Urinary bladder (tissue), 4 donors: ENCODE measurements around the gene RAE1. TPM values are rescaled to one million over a fixed set of nuclear protein-coding genes. Genes with fewer than 3 reads are reported as not detected.

ENCODE experiments used
- DNase-seq: peaks from one replicate; pipeline ENCODE4 v3.0.0-alpha.2; 2015; ENCODE audit errors: extremely low spot score
- H3K27ac ChIP-seq: one replicate; pipeline ENCODE4 v1.5.1; 2013; ENCODE audit warnings: low read depth, mild to moderate bottlenecking, moderate library complexity
- H3K36me3 ChIP-seq: one replicate; pipeline ENCODE4 v1.6.1; 2013; ENCODE audit warnings: mild to moderate bottlenecking, moderate library complexity; ENCODE audit not compliant: insufficient read depth
- H3K4me1 ChIP-seq: one replicate; pipeline ENCODE4 v1.6.1; 2013; ENCODE audit warnings: mild to moderate bottlenecking, moderate library complexity; ENCODE audit not compliant: insufficient read depth
- H3K4me3 ChIP-seq: one replicate; pipeline ENCODE4 v1.5.1; 2013; ENCODE audit warnings: low read depth, low read length
- WGBS: extraction: QIAGEN DNeasy Blood & Tissue Kit; methylation state at CpG from one replicate; pipeline ENCODE4 v1.1.7; 2013; 5-methylcytosine and 5-hydroxymethylcytosine counted together
- polyA plus RNA-seq: library from polyadenylated mRNA; stranded (reverse); fragments of 200-250 nt; gene quantifications from one replicate; pipeline ENCODE4 v1.2.3, GENCODE V29; 2013
- total RNA-seq: library from RNA; depleted of rRNA; stranded (reverse); fragments of >200 nt; gene quantifications from one replicate; pipeline ENCODE4 v1.2.3, GENCODE V29; 2014
- donor health status: healthy with polysubstance abuse.
- donor health status: healthy.

The RAE1 gene
- total and polyA plus RNA-seq, 2 donors = 20.4 to 23.6 TPM

- no peak for DNase-seq
- H3K4me3 ChIP-seq = no peak overlapping the region
- 88% methylated on average over 4 of the region's 4 CpGs for WGBS
These were observed 20.3 kb downstream of the RAE1 start for GRCh38 chr20:57371363-57371762.

DNA sequence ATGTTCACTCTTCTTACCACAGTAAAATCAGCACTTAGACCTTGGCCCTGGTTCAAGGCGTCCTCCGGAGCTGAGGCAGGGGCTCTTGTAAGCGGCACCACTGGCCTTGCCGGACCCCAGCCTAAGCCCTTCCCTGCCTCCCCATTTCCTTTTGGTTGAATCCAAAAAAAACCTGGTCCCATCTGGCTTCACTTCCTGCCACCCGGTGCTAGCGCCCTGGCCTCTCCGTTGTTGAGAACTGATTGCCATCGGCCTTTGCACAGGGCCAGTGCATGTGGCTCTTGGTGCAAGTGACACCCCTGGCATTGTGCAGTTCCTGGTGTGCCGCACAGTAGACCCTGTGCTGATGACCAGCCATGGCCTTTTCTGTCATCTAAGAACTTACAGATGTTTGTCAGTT lies 21.1 kb downstream of the RAE1 start:
- DNase-seq = no peak
- Histone ChIP-seq H3K4me1 (no peaks in the 10 kb centered on the region), H3K36me3 (peaks cover 11% of the 10 kb centered on the region), H3K27ac (no peak overlapping the region), H3K4me3 (no peak overlapping the region)
- 89% methylated on average over 9 of the region's 9 CpGs for WGBS

More at GRCh38 chr20:57371363-57371762, 20.3 kb downstream of the RAE1 start:
- Histone ChIP-seq H3K27ac (no peak overlapping the region), H3K36me3 (peaks cover 10% of the 10 kb centered on the region), H3K4me1 (no peaks in the 10 kb centered on the region)

GRCh38 chr20:57372581-57373350 lies 21.7 kb downstream of the RAE1 start:
- WGBS = 85% methylated on average over 25 of the region's 25 CpGs
- Histone ChIP-seq H3K4me1 (no peaks in the 10 kb centered on the region), H3K4me3 (no peak overlapping the region), H3K36me3 (peaks cover 11% of the 10 kb centered on the region), H3K27ac (no peak overlapping the region)
- no peak for DNase-seq

GRCh38 chr20:57374343-57374930 lies 23.4 kb downstream of the RAE1 start:
- WGBS = 82% methylated on average over 12 of the region's 12 CpGs
- no peak overlapping the region for H3K4me3 ChIP-seq
- H3K4me1 ChIP-seq = no peaks in the 10 kb centered on the region
- no peak overlapping the region for H3K27ac ChIP-seq
- DNase-seq = no peak
- H3K36me3 ChIP-seq = peaks cover 13% of the 10 kb centered on the region

DNA sequence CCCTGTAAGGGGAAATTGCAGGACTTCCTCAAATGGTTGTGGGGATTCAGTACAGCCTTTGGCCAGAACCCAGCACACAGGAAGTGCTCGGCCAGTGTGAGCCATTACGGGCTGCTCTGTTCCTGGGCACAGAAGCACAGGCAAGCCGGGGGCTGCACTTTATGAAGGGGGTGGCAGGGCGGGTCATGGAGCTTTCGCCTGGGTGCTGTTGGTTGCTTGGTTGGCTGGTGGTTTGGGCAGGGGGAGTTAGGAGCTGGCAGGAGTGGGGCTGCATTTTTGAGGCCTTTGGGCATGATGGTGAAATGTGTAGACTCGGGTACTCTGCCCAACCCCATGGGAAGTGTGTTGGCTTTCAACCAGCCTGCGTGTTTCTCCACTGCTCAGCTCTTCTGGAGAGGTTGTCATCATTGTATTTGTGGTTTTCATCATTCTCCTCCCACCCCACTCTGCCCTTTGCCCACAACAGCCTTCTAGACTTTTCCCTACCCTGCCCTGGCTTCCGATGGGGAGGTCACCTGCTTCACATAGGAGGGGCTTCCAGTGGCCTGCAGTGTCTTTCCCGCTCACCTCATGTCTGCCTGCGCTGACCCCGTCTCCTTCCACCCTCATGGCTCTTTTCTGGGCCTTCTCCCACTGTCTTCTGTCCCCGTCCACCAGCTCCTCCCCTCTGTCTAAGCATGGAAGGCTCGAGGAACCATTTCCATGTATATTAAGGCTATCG lies 24.0 kb downstream of the RAE1 start:
- no peak for DNase-seq
- Histone ChIP-seq H3K4me1 (no peaks in the 10 kb centered on the region), H3K27ac (no peak overlapping the region), H3K4me3 (no peak overlapping the region), H3K36me3 (peaks cover 13% of the 10 kb centered on the region)
- 84% methylated on average over 14 of the region's 14 CpGs for WGBS

GRCh38 chr20:57375652-57376230 lies 24.7 kb downstream of the RAE1 start:
- Histone ChIP-seq H3K4me3 (no peak overlapping the region), H3K36me3 (peaks cover 10% of the 10 kb centered on the region), H3K27ac (no peak overlapping the region), H3K4me1 (no peaks in the 10 kb centered on the region)
- 91% methylated on average over 10 of the region's 10 CpGs for WGBS
- DNase-seq = no peak

- WGBS = 85% methylated on average over 13 of the region's 13 CpGs
- H3K4me1 ChIP-seq = no peaks in the 10 kb centered on the region
- H3K36me3 ChIP-seq = peaks cover 8% of the 10 kb centered on the region
- H3K27ac ChIP-seq = no peak overlapping the region
- no peak for DNase-seq
- H3K4me3 ChIP-seq = no peak overlapping the region
These were observed 26.3 kb downstream of the RAE1 start for GRCh38 chr20:57377350-57377749.

- WGBS = 91% methylated on average over 16 of the region's 16 CpGs
- Histone ChIP-seq H3K36me3 (peaks cover 8% of the 10 kb centered on the region), H3K4me1 (no peaks in the 10 kb centered on the region), H3K27ac (no peak overlapping the region), H3K4me3 (no peak overlapping the region)
- no peak for DNase-seq
These were observed 27.1 kb downstream of the RAE1 start for GRCh38 chr20:57378107-57378506.

DNA sequence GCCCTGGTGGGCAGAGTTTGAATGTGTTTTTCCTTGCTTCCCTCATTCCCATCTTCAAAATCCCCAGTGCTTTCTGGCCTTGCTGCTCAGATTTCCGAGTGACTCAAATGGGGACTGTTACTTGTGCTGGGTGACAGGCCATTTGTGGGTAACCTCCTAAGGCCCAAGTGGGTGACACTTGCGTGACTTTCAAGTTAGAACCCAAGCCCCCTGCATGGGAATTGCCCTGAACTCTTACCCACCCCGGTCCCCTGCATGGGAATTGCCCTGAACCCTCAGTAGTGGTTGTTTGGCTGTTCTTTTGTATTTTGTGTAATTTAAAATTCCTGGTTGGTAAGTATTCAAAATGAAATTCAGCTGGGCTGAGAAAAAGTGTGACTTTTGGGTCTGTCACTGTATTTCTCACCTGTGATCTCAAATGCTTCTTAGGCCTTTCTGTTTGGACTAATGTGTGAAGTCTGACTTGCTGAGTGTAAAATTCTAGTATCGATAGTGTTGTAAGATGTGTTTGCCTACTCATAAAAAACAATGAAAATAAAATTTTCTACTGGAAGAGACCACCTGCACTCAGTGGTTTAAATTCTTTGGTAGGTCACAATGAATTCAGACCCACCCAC lies 27.7 kb downstream of the RAE1 start:
- peaks cover 8% of the 10 kb centered on the region for H3K36me3 ChIP-seq
- 90% methylated on average over 4 of the region's 4 CpGs for WGBS
- no peak overlapping the region for H3K4me3 ChIP-seq
- no peaks in the 10 kb centered on the region for H3K4me1 ChIP-seq
- no peak overlapping the region for H3K27ac ChIP-seq
- no peak for DNase-seq

- 77% methylated on average over 5 of the region's 5 CpGs for WGBS
- Histone ChIP-seq H3K4me3 (no peak overlapping the region), H3K27ac (no peak overlapping the region), H3K4me1 (no peaks in the 10 kb centered on the region), H3K36me3 (peaks cover 8% of the 10 kb centered on the region)
- no peak for DNase-seq
These were observed 28.2 kb downstream of the RAE1 start for GRCh38 chr20:57379263-57379647.

GRCh38 chr20:57380081-57380750 lies 29.2 kb downstream of the RAE1 start:
- Histone ChIP-seq H3K4me1 (no peaks in the 10 kb centered on the region), H3K27ac (no peak overlapping the region), H3K4me3 (no peak overlapping the region), H3K36me3 (peaks cover 6% of the 10 kb centered on the region)
- no peak for DNase-seq
- 86% methylated on average over 10 of the region's 10 CpGs for WGBS

- DNase-seq = peak; percentile 55
- peaks cover 3% of the 10 kb centered on the region for H3K36me3 ChIP-seq
These were observed 30.8 kb downstream of the RAE1 start for GRCh38 chr20:57381596-57382503.

More at GRCh38 chr20:57381596-57382503, 30.8 kb downstream of the RAE1 start:
- H3K27ac ChIP-seq = no peak overlapping the region
- H3K4me3 ChIP-seq = no peak overlapping the region
- WGBS = 49% methylated on average over 20 of the region's 20 CpGs
- no peaks in the 10 kb centered on the region for H3K4me1 ChIP-seq
